ENCODE results near the gene ARRDC4. TPM values are rescaled to one million over a fixed set of nuclear protein-coding genes. Genes with fewer than 3 reads are reported as not detected.

Gene ARRDC4
- total RNA-seq, 1 donor from 2014 or later: 11.9 TPM

DNA sequence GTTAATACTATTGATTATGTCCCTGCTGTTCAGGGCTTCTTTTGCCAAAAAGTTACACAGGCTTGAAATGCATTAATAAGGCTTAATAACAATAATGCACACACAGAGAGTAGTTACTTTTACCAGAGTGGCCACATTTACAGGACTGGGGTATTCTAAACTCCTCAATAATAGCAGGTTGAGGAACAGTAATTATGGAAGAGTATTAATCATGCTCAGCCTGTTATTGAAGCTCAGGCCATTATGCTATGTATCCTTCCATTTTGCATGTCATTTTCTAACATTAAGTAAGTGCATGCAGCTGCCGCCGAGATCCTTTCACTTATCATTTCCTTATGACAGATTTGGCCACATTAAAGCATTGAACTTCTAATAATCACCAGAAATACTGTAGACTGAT, 5.7 kb downstream of the ARRDC4 start:
- Mint-ChIP-seq H3K27me3 (peaks cover 3% of the 10 kb centered on the region), H3K27ac (no peak overlapping the region), H3K4me3 (ENCODE audit: low read depth) (no peak overlapping the region), H3K36me3 (ENCODE audit: insufficient read depth) (peaks cover 13% of the 10 kb centered on the region), H3K4me1 (ENCODE audit: low read depth) (peaks cover 11% of the 10 kb centered on the region), H3K9me3 (ENCODE audit: low read depth) (no peaks in the 10 kb centered on the region)
- TF ChIP-seq, protein P1, sequence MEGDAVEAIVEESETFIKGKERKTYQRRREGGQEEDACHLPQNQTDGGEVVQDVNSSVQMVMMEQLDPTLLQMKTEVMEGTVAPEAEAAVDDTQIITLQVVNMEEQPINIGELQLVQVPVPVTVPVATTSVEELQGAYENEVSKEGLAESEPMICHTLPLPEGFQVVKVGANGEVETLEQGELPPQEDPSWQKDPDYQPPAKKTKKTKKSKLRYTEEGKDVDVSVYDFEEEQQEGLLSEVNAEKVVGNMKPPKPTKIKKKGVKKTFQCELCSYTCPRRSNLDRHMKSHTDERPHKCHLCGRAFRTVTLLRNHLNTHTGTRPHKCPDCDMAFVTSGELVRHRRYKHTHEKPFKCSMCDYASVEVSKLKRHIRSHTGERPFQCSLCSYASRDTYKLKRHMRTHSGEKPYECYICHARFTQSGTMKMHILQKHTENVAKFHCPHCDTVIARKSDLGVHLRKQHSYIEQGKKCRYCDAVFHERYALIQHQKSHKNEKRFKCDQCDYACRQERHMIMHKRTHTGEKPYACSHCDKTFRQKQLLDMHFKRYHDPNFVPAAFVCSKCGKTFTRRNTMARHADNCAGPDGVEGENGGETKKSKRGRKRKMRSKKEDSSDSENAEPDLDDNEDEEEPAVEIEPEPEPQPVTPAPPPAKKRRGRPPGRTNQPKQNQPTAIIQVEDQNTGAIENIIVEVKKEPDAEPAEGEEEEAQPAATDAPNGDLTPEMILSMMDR (IDR thresholded peaks at IDR 0.05; ENCODE audit: unreplicated experiment): no peak
- DNase-seq (ENCODE audit: low spot score, unreplicated experiment): no peak

DNA sequence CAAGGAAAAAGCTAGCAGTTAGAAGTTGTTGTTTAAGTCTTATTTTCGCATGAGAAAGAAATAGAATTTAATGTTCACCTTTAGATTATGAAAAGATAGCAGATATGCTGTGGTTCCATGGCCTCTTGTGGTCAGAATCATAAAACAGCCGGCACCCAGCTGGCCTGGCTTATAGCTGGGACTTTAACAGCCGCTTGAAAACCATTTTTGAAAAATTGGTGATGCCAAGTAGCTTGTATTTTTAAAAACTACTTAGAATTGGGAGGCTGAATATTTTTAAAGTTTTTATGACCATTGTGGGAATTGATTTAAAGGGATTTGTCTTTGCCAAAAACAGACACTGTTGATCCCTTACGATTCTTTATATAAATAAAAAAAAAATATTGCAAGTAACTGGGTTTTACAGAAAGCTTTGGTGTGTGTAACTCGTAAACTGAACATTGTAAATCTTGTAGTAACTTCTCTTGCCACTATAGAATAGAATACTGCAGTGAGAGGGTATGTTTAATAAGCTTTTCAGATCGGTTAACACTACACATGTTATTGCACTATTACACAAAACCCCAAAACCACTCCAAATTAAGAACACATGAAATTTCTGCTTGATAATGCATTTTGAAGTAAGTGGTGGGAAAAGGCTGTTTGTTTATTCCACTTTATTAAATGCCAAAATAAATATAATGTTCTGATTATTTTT, 6.6 kb downstream of the ARRDC4 start:
- peaks cover 15% of the 10 kb centered on the region for H3K36me3 Mint-ChIP-seq (ENCODE audit: insufficient read depth)
- TF ChIP-seq, protein P1 (IDR thresholded peaks at IDR 0.05; ENCODE audit: unreplicated experiment): no peak
- DNase-seq (ENCODE audit: low spot score, unreplicated experiment): no peak
- no peaks in the 10 kb centered on the region for H3K9me3 Mint-ChIP-seq (ENCODE audit: low read depth)
- peaks cover 3% of the 10 kb centered on the region for H3K27me3 Mint-ChIP-seq
- peaks cover 7% of the 10 kb centered on the region for H3K4me1 Mint-ChIP-seq (ENCODE audit: low read depth)
- no peak overlapping the region for H3K4me3 Mint-ChIP-seq (ENCODE audit: low read depth)
- no peak overlapping the region for H3K27ac Mint-ChIP-seq

DNA sequence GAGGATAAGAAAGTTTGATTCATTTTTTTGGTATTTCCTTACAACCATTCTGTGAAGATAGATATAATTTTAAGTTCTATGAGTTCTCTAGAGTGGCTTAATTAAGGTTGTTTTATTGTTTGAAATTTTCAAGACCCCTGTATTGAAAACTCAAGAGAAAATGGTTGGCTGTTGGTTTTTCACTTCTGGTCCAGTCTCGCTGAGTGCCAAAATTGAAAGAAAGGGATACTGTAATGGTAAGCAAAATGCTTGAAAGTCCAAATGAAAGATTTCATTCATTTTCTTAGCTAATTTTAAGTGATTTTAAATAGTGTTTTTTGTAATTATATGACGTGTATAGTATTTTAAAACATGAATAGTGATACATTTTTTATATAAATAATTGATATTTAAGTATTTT, 7.4 kb downstream of the ARRDC4 start:
- Mint-ChIP-seq H3K4me1 (ENCODE audit: low read depth) (peaks cover 3% of the 10 kb centered on the region), H3K9me3 (ENCODE audit: low read depth) (no peaks in the 10 kb centered on the region), H3K36me3 (ENCODE audit: insufficient read depth) (peaks cover 17% of the 10 kb centered on the region), H3K27me3 (peaks cover 3% of the 10 kb centered on the region), H3K27ac (no peak overlapping the region), H3K4me3 (ENCODE audit: low read depth) (no peak overlapping the region)
- TF ChIP-seq, protein P1 (IDR thresholded peaks at IDR 0.05; ENCODE audit: unreplicated experiment): no peak
- no peak for DNase-seq (ENCODE audit: low spot score, unreplicated experiment)

DNA sequence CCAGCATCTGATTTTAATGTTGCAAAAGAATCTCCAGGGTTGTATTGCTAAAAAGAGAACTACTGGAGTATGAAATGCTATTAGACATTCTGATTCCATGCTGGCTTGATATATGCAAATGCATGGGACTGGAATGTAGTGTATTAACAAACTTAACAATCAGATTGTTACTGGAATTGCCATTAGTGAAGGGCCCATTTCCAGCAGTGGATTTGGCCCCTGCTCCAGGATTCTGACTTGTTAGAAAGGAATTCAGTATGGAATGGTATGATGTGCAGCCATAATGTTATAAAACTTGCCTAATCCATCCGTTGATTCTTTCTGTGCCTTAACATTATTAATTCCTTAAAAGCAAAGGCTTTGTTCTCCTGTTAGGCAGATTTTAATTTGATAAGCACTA, 7.9 kb downstream of the ARRDC4 start:
- Mint-ChIP-seq H3K4me1 (ENCODE audit: low read depth) (peaks cover under 1% of the 10 kb centered on the region), H3K27ac (no peak overlapping the region), H3K27me3 (peaks cover 2% of the 10 kb centered on the region), H3K9me3 (ENCODE audit: low read depth) (no peaks in the 10 kb centered on the region), H3K4me3 (ENCODE audit: low read depth) (no peak overlapping the region), H3K36me3 (ENCODE audit: insufficient read depth) (peaks cover 16% of the 10 kb centered on the region)
- TF ChIP-seq, protein P1 (IDR thresholded peaks at IDR 0.05; ENCODE audit: unreplicated experiment): no peak
- DNase-seq (ENCODE audit: low spot score, unreplicated experiment): no peak

DNA sequence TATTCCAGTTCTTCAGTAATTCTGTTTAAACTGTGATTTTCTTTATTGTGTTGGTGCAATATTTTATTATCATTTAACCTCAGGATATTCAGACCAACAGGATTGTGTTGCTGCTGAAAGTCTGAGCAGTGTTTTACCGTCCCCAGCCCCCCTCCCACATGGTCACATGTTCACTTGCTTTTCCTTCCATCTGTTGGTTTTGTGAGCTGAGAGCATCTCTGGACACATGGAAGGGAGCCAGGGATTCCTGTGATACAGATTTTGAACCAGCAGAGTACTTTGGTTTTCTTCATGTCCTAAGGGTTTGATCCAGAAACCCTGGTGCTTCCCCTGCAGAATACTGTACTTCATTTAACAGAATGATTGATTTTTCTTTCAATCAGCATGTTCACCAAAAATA, 11.9 kb downstream of the ARRDC4 start:
- Mint-ChIP-seq H3K4me1 (ENCODE audit: low read depth) (no peaks in the 10 kb centered on the region), H3K9me3 (ENCODE audit: low read depth) (no peaks in the 10 kb centered on the region), H3K27me3 (no peaks in the 10 kb centered on the region), H3K4me3 (ENCODE audit: low read depth) (no peak overlapping the region), H3K27ac (no peak overlapping the region), H3K36me3 (ENCODE audit: insufficient read depth) (peaks cover 14% of the 10 kb centered on the region)
- DNase-seq (ENCODE audit: low spot score, unreplicated experiment): no peak
- TF ChIP-seq, protein P1 (IDR thresholded peaks at IDR 0.05; ENCODE audit: unreplicated experiment): no peak

Data from progenitor cell of endocrine pancreas (in vitro differentiated cells).